ENCODE measurements around the gene ICA1L.
"Not testable (repeated sequence)": the region's sequence is repeated elsewhere in the genome, so short reads cannot be mapped to it uniquely, and the experiment has no call there.

The ICA1L gene

DNA sequence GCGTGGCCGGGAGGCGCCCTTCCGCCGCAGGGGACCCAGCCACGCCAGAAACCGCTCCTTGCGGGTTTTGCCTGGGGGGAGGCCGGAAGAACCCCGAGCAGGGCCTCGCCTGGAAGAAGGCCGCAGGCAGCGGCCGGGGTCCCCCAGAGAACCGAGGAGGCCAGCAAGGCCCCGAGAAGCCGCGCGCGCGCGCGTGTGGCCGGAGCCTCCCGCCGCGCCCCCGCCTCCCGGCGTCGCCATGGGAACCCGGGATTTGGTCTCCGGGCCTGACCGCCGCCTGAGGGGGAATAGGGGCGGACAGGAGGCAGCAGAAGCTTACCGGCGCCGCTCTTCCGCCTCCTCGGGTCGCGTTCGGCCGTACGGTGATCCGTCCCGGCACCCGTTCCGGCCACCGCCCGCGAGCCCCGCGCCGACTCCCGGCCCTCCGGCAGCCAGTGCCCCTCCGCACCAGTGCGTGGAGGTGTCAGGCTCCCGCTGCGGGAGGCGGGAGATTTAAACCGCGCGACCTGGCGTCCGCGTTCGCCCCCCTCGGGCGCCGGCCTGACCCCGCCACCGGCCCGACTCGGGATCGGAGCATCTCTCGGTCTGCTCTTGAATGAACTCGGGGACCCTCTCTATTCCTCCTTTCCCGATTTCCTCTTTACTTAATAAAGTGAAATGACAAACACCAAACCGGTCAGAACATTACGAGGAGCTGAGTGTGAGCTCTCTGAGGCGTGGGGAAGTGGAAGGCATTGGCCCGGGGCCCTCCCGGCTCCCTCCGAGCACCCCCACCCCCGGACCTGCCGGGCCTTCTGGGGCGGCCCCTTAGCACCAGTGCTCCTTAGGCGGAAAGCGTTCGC lies at the start of gene ICA1L:
Gene ICA1L, minus strand, starts transcription at position 467 of the 842 bp plus-strand sequence. CDS start 42,757 bp downstream, outside the sequence.
- DNase-seq (ENCODE audit: low read depth, low spot score): no peak

DNA sequence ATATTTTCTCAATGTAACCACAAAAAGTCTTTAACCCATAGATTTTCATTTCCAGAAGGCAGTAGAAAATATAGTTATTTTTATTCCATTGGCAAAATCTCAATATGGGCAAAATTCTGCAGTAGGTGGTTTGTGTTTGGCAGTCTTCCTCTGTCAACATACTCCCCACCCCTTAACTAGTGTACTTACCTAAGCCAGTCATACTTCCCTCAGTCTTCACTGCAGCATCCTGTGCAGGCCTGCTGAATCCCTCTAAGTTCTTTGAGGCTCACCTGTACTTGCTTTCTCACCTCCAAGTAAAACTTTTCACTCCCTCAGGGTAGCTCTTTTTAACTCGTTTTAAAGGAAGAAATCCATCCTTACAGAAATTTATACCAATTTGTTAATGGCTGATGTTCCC lies 47.3 kb upstream of the ICA1L start:
- no peak for DNase-seq (ENCODE audit: low read depth, low spot score)

DNA sequence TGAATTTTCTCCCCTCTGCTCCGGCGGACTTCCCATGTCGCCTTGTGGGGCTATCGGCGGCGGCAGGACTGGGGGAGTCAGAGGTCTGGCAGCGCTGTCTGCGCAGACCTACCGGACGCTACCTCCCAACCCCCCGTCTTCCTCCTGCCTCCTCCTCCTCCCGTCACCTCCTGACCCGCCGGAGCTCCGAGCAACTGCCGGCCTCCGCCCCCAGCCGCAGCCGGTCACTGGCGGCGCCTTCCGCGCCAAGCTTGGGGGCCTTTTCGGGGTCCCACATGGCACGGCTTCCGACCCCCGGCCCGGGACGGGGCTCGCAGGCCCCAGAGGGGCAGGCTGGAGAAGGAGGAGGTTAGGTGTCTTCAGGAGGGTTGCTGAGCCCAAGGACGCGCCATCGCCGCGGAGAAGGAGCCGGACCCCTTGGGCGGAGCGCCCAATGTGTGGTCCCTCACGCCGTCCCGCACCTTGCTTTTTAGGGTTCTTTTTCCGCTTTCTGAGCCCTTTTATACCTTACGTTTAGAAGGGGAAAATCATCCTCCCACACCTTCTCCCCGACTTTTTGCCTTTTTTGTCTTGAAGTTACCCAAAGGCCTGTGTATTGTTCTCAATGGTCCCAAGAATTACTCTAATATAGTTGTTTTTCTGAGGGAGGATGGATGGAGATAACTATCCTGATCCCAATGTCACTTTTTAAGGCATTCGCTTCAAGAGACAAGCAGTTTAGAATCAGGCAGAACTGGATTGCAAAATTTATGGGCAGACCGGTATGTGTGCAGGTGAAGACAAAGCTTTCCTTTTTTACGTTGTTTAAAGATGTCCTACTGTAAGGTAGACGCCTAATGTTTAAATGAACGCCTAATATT lies 41.0 kb upstream of the ICA1L start:
- DNase-seq (ENCODE audit: low read depth, low spot score): not testable (repeated sequence)

DNA sequence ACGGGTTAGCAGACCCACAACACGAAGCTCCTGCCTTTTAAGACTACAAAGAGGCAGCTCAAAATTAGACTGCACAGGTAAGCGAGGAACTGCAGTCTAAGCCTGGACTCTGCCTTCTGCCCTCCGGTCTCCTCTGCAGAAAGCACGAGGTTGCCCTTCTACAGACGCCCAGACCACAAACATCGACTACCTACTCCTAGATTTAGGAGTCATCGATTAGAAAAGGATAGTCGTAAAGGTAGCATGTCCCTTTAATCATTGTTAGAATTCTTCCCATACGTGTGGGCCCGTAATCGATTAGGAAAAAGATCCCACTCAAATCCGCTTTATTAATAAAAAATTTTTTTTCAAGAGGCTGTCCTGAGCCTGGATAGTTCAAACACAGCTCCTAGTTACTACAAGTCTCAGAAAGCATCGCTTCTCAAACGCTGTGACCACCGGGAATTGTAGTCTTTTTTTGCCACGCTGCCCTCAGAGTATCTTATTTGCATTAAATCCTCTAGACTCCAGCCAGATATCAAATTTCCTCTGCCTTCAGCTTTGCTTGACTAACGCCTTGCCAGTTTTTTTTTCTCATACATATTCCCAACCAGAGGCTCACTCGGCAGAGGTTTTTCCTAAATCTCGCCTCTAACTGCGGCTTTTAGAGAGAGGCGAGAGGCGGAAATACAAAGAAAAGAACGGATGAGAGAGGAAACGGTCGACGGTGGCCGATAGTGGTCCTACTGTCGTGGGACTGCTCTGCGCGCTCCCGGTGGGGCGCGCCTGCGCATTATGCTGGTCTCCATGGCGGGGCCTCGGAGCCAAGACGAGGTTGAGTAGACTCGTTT lies 40.2 kb upstream of the ICA1L start, which contains the start of the genes CARF and WDR12:
Gene CARF, plus strand, starts transcription at position 764 of the 830 bp plus-strand sequence. CDS start 29,628 bp downstream, outside the sequence.
Gene WDR12, minus strand, starts transcription at position 162 of the 830 bp plus-strand sequence. CDS start 197 bp downstream, outside the sequence.
- DNase-seq (ENCODE audit: low read depth, low spot score): peak; percentile 87

DNA sequence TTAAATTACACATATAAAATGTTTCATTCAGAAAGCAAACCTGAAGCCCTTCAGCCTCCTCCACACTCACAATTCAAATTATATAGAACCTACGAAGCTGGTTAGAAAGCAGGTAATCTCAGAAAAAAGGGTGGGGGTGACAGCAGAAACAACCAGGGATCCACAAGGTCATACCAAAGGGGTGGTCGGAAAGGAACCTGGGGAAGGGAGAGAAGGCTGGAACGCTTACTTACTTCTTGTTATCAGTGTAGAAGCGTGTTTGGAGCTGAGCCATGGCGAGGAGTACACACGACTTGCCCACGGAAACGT lies 39.6 kb upstream of the ICA1L start:
- DNase-seq (ENCODE audit: low read depth, low spot score): no peak

DNA sequence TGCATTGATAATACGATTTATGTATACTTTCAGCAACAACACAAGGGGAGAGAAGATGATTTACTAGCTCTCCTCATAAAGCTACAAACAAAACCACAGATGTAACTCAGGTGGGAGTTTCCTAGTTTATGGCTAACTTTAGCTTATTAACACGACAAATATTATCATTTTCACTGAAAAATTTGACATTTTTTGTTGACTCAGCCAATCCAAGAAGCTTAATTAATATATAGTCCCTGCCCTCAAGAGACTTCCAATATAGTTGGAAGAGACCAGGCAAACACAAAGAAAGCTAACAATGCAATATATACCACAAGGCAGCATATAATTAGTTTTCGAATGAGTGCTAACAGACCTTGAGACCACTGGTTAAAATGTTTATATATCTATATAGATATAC lies 39.1 kb upstream of the ICA1L start:
- no peak for DNase-seq (ENCODE audit: low read depth, low spot score)

DNA sequence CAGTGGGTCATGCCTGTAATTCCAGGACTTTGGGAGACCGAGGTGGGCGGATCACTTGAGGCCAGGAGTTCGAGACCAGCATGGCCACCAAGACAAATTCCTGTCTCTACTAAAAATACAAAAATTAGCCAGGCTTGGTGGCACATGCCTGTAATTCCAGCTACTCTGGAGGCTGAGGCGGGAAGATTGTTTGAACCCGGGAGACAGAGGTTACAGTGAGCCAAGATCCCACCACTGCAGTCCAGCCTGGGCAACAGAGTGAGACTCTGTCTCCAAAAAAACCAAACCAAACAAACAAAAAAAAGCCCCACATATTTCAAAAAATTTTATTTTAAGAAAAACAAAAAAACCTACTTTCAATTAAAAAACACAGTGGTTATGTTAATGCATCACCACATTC lies 38.7 kb upstream of the ICA1L start:
- not testable (repeated sequence) for DNase-seq (ENCODE audit: low read depth, low spot score)

DNA sequence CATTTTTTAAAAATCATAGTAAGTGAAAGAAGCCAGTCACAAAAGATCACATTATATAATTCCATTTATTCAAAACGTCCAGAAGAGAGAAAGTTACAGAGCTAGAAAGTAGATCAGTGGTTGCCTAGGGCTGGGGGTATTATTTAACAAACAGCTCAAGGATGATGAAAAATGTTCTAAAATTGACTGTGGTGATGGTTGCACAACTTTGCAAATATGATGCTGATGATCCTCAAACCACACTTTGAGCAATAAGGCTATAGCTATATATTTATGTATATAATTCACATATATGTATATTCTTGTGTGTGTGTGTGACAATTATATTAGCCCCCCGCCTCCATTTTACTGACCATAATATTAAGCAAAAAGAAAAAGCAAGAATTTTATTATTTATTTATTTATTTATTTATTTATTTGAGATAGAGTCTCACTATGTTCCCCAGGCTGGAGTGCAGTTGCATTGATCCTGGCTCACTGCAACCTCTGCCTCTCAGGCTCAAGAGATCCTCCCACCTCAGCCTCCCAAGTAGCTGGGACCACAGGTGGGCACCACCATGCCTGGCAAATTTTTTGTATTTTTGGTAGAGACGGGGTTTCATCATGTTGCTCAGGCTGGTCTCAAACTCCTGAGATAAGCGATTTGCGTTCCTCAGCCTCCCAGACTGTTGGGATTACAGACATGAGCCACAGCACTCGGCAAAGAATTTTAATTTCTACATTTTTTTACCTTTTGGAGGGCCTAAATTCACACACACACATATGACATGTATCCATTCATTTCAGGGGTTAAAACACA lies 38.0 kb upstream of the ICA1L start:
- no peak for DNase-seq (ENCODE audit: low read depth, low spot score)

DNA sequence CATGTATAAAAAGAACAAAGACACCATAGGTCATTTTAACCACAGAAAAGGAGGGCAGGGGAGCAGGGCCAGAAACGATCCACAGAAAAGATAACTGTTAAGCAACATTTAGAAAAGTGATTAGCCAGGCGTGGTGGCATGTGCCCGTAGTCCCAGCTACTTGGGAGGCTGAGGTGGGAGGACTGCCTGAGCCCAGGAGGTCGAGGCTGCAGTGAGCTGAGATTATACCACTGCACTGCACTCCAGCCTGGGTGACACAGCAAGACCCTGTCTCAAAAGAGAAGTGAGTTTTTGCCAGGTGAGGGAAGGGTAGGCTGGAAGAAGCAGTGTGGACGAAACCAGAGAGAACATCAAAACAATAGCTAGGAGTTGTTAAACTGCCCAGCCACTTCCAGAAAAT lies 36.6 kb upstream of the ICA1L start:
- no peak for DNase-seq (ENCODE audit: low read depth, low spot score)

DNA sequence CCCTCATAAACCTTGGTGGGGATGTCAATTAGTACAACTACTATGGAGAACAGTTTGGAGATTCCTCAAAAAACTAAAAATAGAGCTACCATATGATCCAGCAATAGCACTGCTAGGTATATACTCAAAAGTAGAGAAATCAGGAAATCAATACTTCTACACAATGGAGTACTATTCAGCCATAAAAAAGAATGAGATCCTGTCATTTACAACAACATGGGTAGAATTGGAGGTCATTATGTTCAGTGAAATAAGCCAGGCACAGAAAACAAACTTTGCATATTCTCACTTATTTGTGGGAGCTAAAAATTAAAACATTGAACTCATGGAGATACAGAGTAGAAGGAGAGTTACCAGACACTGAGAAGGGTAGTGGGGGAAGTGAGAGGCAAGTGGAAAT lies 33.9 kb upstream of the ICA1L start:
- DNase-seq (ENCODE audit: low read depth, low spot score): not testable (repeated sequence)

DNA sequence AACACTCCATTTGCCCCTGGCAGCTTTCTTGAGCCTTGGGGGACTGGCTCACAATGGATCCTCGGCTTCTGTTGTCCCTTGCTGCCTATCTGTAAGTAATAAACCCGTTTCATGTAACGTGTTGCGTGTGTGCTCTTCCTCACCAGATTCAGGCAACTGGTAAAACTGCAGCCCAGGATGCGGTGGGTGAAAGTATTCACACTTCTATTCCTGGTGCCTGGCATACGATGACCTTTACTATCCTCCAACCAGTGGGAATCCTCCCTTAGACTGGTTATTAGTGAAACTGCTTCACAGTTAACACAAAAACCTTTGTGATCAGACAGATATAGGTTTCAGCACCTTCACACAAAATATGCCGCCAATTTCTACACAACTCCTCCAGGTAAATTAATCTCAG lies 13.6 kb upstream of the ICA1L start:
- no peak for DNase-seq (ENCODE audit: low read depth, low spot score)

DNA sequence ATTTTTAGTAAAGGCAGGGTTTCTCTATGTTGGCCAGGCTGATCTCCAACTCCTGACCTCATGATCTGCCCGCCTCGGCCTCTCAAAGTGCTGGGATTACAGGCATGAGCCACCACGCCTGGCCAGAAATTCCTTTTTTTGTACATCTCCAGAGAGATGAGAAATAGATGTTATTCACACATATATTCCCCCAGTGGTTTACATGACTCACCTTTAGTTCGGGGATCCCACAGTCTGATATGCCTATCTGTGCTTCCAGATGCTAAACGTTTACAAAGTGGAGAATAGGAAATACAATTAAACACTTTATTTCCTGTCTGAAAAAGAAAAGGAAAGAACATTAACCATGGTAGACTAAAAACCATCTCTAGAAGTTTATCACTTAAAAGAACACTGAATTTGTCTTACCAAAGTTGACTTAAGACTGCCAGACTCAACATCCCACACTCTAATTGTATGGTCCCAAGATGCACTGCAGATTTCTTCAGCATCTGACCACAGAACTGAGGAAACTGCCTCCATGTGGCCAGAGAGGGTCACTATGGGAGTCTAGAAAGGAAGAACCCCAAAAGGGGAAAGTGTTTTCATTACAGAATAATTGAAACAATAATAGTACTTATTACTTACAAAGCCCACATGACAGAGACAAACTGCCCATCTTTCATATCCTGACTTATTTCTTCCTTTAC lies 12.6 kb upstream of the ICA1L start:
- no peak for DNase-seq (ENCODE audit: low read depth, low spot score)

DNA sequence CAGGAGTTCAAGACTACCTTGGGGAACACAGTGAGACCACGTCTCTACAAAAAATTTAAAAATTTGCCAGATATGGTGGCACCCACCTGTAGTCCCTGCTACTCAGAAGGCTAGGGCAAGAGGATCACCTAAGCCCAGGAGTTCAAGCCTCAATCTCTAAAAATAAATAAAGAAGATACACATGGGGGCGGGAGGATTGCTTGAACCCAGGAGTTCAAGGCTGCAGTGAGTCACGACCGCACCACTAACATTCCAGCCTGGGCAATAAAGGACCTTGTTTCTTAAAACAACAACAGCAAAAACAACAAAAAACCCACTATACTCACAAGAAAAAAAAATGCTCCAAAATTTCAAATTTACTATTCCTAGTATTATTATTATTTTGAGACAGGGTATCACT lies 10.0 kb upstream of the ICA1L start:
- no peak for DNase-seq (ENCODE audit: low read depth, low spot score)

DNA sequence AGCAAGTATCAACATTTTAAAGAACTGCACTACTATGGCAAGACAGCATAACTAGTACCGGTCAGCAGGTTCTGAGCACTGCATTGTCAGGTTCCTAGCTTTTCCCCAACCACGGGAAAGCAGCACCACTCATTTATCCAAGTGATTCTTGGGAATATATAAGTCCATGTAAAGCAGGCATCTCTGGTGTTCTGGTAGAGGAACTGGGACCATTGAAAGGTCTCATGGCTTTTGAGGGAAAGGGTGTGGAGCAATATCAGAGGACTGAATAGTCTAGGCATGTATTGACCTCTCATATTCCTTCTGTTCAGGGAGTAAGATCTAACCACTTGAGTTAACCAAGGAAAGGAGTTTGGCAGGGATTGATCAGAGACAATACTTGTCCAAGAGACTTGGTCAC lies 6.1 kb upstream of the ICA1L start:
- no peak for DNase-seq (ENCODE audit: low read depth, low spot score)

DNA sequence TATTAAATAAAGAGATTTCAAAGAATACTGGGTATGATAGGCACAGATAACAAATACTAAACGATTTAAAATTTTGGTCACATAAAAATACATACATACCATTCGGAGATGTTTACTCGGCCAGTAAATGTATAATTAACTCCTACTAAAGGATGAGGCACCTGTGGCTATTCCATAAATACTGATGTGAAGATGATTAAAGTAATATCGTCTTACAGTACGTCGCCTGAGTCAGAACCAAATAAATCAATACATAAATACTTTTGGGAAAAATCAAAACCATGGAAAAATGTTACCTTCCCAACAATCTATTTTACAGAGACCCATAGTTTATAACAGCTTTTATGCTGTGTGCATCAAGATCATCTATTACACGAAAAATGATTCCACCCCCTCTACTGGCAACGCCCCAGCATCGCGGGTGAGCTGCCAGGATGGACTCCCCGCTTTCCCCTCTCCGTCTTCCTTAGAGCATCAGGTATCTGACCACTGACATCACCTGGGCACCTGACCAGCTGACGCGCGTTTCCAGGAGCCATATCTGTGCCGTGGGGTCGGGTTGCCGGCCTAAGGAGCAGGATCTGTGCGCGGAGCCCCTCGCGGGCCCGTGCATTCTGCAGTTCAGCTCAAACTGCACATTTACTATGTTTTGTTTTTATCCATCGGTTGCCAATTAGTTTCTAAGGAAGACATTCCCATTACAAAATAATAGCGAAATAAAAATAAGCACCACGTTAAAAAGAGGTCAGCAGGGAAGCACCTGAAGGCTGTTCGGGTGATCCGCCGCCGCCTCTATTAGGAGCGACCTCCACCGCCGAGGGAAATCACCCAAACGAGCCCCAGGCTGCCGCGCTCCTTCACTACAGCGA lies 901 bp downstream of the ICA1L start:
- DNase-seq (ENCODE audit: low read depth, low spot score): no peak

DNA sequence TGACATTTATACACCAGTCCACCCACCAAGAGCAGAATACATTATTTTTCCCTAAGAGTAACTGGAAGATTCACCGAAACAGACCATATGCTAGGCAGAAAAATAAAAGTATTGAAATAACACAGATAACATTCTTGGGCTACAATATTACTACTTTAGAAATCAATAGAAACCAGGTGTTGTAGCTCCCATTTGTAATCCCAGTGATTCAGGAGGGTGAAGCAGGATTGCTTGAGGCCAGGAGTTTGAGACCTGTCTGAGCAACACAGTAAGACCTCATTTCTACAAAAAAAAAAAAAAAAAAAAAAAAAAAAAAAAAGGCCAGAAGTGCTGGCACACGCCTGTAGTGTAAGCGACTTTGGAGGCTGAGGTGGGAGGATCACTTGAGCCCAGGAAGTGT lies 9.6 kb downstream of the ICA1L start:
- no peak for DNase-seq (ENCODE audit: low read depth, low spot score)

DNA sequence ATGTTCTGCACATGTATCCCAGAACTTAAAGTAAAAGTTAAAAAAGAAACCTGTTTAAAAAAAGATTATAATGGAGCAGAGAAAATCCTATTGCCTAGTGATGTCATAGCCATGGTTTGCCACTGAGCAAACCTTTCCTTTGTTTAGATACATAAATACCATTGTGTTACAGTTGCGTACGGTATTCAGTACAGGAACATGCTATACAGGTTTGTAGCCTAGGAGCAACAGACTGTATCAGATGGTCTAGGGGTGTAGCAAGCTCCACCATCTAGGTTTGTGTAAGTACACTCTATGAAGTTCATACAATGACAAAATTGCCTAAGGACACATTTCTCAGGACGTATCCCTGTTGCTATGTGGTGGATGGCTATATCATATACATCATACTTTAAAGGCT lies 13.0 kb downstream of the ICA1L start:
- no peak for DNase-seq (ENCODE audit: low read depth, low spot score)

DNA sequence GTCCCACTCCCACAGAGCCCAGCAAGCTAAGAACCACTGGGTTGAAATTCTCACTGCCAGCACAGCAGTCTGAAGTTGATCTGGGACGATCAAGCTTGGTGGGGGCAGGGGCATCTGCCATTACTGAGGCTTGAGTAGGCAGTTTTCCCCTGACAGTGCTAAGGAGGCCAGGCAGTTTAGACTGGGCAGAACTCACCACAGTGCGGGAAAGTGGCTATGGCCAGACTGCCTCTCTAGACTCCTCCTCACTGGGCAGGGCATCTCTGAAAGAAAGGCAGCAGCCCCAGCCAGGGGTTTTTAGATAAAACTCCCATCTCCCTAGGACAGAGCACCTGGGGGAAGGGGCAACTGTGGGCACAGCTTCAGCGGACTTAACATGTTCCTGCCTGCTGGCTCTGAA lies 22.2 kb downstream of the ICA1L start:
- DNase-seq (ENCODE audit: low read depth, low spot score): not testable (repeated sequence)

DNA sequence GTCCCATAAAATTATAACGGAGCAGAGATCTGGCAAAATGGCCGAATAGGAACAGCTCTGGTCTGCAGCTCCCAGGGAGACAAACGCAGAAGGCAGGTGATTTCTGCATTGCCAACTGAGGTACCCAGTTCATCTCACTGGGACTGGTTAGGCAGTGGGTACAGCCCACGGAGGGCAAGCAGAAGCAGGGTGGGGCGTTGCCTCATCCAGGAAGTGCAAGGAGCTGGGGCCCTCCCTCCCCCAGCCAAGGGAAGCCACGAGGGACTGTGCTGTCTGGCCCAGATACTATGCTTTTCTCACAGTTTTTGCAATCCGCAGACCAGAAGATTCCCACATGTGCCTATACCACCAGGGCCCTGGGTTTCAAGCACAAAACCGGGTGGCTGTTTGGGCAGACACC lies 22.8 kb downstream of the ICA1L start:
- DNase-seq (ENCODE audit: low read depth, low spot score): no peak
